Measurements from ENCODE around the gene CCDC12. TPM values are rescaled to one million over a fixed set of nuclear protein-coding genes. Genes with fewer than 3 reads are reported as not detected.

CCDC12 gene
- total and polyA plus RNA-seq, 2 of the 13 experiments (the other 11 are each of a cell fraction or from before 2014, with no cell fraction given) = 30.1 to 49.5 TPM

GRCh38 chr3:47018269-47018611, 41.7 kb upstream of the CCDC12 start (continued):
- TF ChIP-seq XBP1 (CRISPR knock-in tag; IDR thresholded peaks at IDR 0.05) = no peak
- 0 out of 2 replicates have a peak, but pooled peaks have one; percentile 18 for TF ChIP-seq AHDC1 (CRISPR knock-in tag; IDR thresholded peaks at IDR 0.05; ENCODE audit: borderline replicate concordance)
- TF ChIP-seq HMG20B (CRISPR knock-in tag; conservative IDR thresholded peaks at IDR 0.05) = no peak
- TF ChIP-seq RBFOX2 (IDR thresholded peaks at IDR 0.05; ENCODE audit: low read depth, low read length) = no peak
- TF ChIP-seq KLF13 (CRISPR knock-in tag; IDR thresholded peaks at IDR 0.05) = no peak
- TF ChIP-seq NFAT5 (CRISPR knock-in tag; IDR thresholded peaks at IDR 0.05) = no peak
- TF ChIP-seq YEATS2 (CRISPR knock-in tag; IDR thresholded peaks at IDR 0.05; ENCODE audit: borderline replicate concordance) = no peak
- no peak for TF ChIP-seq IRF2 (CRISPR knock-in tag; IDR thresholded peaks at IDR 0.05)
- no peak for TF ChIP-seq NCOA5 (CRISPR knock-in tag; IDR thresholded peaks at IDR 0.05)
- peak; percentile 94 for TF ChIP-seq BCL6 (CRISPR knock-in tag; IDR thresholded peaks at IDR 0.05)
- no peak for TF ChIP-seq ZBTB4 (CRISPR knock-in tag; IDR thresholded peaks at IDR 0.05; ENCODE audit: borderline replicate concordance)
- TF ChIP-seq ZKSCAN8 (CRISPR knock-in tag; IDR thresholded peaks at IDR 0.05; ENCODE audit: borderline replicate concordance) = no peak
- no peak for TF ChIP-seq GMEB1 (CRISPR knock-in tag; IDR thresholded peaks at IDR 0.05; ENCODE audit: borderline replicate concordance)
